Measurements from ENCODE around the gene LEFTY1. TPM values are rescaled to one million over a fixed set of nuclear protein-coding genes. Genes with fewer than 3 reads are reported as not detected.

The LEFTY1 gene
- total and polyA plus RNA-seq, 2 of the 4 experiments (the other 2 are of a cell fraction), result not detected

- H3K27ac ChIP-seq (ENCODE audit: insufficient read depth, low read length), result no peak overlapping the region
Observed at GRCh38 chr1:225876900-225877510, 11.9 kb downstream of the LEFTY1 start.

More at GRCh38 chr1:225876900-225877510, 11.9 kb downstream of the LEFTY1 start:
- Histone ChIP-seq H3K9me1 (ENCODE audit: insufficient read depth, low read length) (peaks cover 14% of the 10 kb centered on the region), H3K9me3 (ENCODE audit: control insufficient read depth, insufficient read depth, low read length) (no peaks in the 10 kb centered on the region), H3K23ac (ENCODE audit: low read depth, low read length) (no peak overlapping the region), H3K27me3 (ENCODE audit: control insufficient read depth, insufficient read depth, low read length) (no peaks in the 10 kb centered on the region), H2BK5ac (ENCODE audit: low read depth, low read length, poor library complexity, severe bottlenecking) (no peak overlapping the region), H2BK15ac (ENCODE audit: low read depth, low read length) (no peak overlapping the region), H2BK120ac (ENCODE audit: low read depth, low read length) (no peak overlapping the region), H4K8ac (ENCODE audit: low read depth in 2 of 2, low read length in 2 of 2) (no peak overlapping the region), H3K4me2 (ENCODE audit: low read depth, low read length) (no peak overlapping the region), H3K18ac (ENCODE audit: low read depth, low read length) (no peak overlapping the region), H2BK20ac (ENCODE audit: low read depth, low read length) (no peak overlapping the region), H3K79me1 (ENCODE audit: low read depth in 1 of 2, low read length in 2 of 2) (peaks cover 21 to 77% of the 10 kb centered on the region in 2 experiments), H4K5ac (ENCODE audit: low read depth, low read length) (no peak overlapping the region), H3K4me3 (ENCODE audit: insufficient read depth, low read depth, low read length) (no peak overlapping the region), H2AK5ac (ENCODE audit: low read depth, low read length) (no peak overlapping the region), H2AK9ac (replicated peaks; ENCODE audit: low read depth, low read length, poor library complexity) (peak overlapping the region; percentile 51), H3K36me3 (ENCODE audit: control insufficient read depth, insufficient read depth, low read length) (peaks cover 26% of the 10 kb centered on the region), H4K20me1 (ENCODE audit: insufficient read depth, low read length) (peaks cover 35% of the 10 kb centered on the region), H3K14ac (replicated peaks; ENCODE audit: low read depth, low read length) (no peak overlapping the region), H3K9ac (ENCODE audit: low read depth, low read length) (no peak overlapping the region), H2AFZ (replicated peaks; ENCODE audit: low read length, poor library complexity) (peak overlapping the region; percentile 48), H3K4me1 (ENCODE audit: control insufficient read depth, insufficient read depth, low read length) (peaks cover 9% of the 10 kb centered on the region; the same call in 1 of the 2 replicates), H3K56ac (ENCODE audit: extremely low read depth, insufficient read depth, low read length) (no peak overlapping the region), H3K4ac (ENCODE audit: low read depth, low read length) (no peak overlapping the region), H4K91ac (ENCODE audit: insufficient read depth, low read depth, low read length) (no peak overlapping the region)
- ChIA-PET POLR2A (ENCODE audit: unreplicated experiment) (no interaction called here), CTCF (no interaction called here)
- no TSS peak for BruUV-seq (replicated peaks)
- ATAC-seq (ENCODE audit: low read depth) (no peak), DNase-seq (no peak)
- in situ Hi-C loops (cut with MboI; ENCODE audit: low sequenced_read_pairs) (no loop called here), intact Hi-C loops (cut with micrococcal nuclease) (no loop called here), dilution Hi-C loops (cut with HindIII; ENCODE audit: low sequenced_read_pairs, unreplicated experiment) (no loop called here)
- TF ChIP-seq USF2 (IDR thresholded peaks at IDR 0.05; ENCODE audit: low read depth, low read length) (no peak), CHD1 (IDR thresholded peaks at IDR 0.05; ENCODE audit: low read depth, low read length) (no peak), BHLHE40 (IDR thresholded peaks at IDR 0.05; ENCODE audit: low read depth, low read length) (no peak), RAD21 (IDR thresholded peaks at IDR 0.05; ENCODE audit: low read length) (no peak), MAZ (IDR thresholded peaks at IDR 0.05; ENCODE audit: borderline replicate concordance, low read depth, low read length) (no peak), POLR2A (IDR thresholded peaks at IDR 0.05; ENCODE audit: low read depth, low read length) (no peak), NFE2L2 (IDR thresholded peaks at IDR 0.05; ENCODE audit: low read depth, low read length) (no peak), CEBPB (IDR thresholded peaks at IDR 0.05; ENCODE audit: low read depth, low read length) (no peak), RCOR1 (IDR thresholded peaks at IDR 0.05; ENCODE audit: insufficient replicate concordance, low read length) (no peak), RFX5 (IDR thresholded peaks at IDR 0.05; ENCODE audit: low read depth, low read length) (no peak)
- 100% methylated on average over 2 of the region's 12 CpGs; no CpG with 5 or more reads in 1 of the 2 experiments for WGBS, 2 experiments (ENCODE audit: extremely low coverage in 2 of 2, insufficient read length in 1 of 2)
